GM21423 (cell line): Measurements from ENCODE around the gene CCDC141.
A peak's percentile ranks its signal among the peaks of the same experiment; 100 is the strongest.
"Not testable (repeated sequence)": the region's sequence is repeated elsewhere in the genome, so short reads cannot be mapped to it uniquely, and the experiment has no call there.

Experiments
- ATAC-seq: cut with Tn5 transposase; IDR thresholded peaks from one replicate; pipeline ENCODE4 v1.9.1; 2021; ENCODE audit warnings: mild to moderate bottlenecking, moderate library complexity; ENCODE audit not compliant: unreplicated experiment

CCDC141 gene

GRCh38 chr2:179049546-179050311 is at the start of gene CCDC141:
TSS of gene CCDC141 (minus strand) at chr2:179050137. CDS start at chr2:179049941, 196 bp downstream.
- peak; percentile 59 for ATAC-seq

- ATAC-seq, result no peak
Observed at GRCh38 chr2:179098080-179098689, 48.2 kb upstream of the CCDC141 start.

DNA sequence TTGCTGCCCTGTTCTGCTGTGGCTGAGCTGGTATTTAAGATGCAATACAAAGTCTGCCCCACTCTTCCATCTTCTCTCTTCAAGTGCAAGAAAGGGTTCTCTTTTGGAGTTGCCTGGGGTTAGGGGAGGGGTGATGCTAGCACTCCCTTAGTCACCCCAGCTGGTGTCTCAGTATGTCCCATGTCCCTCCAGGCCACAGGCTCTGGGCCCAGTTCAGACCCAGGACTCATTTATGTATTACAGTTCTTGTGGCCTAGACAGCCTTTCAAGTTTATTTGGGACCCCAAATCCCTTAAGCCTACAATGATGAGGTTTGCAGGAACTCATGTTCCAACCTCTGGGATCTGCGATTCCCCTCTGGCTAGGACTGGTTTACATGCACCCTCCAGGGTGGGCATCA is 47.2 kb upstream of the CCDC141 start:
- ATAC-seq, result no peak

DNA sequence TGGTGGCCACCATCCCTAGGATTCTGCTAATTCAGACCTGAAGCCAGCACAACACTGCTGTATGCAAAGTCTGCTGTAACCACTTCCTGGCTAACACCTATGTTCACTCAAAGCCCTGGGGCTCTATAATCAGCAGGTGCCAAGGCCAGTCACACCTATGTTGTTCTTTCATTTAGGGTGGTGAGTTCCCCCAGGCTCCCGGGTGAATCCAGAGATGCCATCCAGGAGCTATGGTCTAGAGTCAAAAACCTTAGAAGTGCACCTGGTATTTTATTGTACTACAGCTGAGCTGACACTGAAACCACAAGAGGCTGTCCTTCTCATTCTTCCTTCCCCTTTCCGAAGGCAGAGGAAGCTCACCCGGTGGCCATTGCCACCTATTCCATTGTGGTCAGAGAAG is 46.2 kb upstream of the CCDC141 start:
- peak; percentile 98 for ATAC-seq

DNA sequence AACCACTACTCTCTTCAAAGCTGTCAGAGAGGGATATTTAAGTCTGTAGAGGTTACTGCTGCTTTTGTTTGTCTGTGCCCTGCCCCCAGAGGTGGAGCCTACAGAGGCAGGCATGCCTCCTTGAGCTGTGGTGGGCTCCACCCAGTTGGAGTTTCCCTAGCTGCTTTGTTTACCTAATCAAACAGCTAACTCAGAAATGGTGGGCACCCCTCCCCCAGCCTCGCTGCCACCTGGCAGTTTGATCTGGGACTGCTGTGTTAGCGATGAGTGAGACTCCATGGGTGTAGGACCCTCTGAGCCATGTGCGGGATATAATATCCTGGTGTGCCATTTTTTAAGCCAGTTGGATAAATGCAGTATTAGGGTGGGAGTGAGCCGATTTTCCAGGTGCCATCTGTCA is 43.0 kb upstream of the CCDC141 start:
- ATAC-seq, result not testable (repeated sequence)

DNA sequence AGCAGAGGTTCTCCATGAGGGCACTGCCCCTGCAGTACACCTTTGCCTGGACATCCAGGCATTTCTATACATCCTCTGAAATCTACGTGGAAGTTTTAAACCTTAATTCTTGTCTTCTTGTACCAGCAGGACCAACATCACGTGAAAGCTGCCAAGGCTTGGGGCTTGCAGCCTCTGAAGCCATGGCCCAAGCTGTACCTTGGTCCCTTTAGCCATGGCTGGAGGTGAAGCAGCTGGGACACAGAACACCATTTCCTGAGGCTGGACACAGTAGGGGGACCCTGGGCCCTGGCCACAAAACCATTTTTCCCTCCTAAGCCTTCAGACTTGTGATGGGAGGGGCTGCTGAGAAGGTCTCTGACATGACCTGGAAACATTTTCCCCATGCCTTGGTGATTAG is 32.8 kb upstream of the CCDC141 start:
- no peak for ATAC-seq

DNA sequence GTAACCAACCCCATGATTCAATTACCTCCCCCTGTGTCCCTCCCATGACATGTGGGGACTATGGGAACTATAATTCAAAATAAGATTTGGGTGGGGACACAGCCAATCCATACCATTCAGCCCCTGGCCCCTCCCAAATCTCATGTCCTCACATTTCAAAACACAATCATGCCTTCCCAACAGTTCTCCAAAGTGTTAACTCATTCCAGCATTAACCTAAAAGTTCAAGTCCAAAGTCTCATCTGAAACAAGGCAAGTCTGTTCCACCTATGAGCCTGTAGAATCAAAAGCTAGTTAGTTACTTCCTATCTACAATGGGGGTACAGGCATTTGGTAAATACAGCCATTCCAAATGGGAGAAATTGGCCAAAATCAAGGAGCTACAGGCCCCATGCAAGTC is 32.0 kb upstream of the CCDC141 start:
- ATAC-seq, result no peak

DNA sequence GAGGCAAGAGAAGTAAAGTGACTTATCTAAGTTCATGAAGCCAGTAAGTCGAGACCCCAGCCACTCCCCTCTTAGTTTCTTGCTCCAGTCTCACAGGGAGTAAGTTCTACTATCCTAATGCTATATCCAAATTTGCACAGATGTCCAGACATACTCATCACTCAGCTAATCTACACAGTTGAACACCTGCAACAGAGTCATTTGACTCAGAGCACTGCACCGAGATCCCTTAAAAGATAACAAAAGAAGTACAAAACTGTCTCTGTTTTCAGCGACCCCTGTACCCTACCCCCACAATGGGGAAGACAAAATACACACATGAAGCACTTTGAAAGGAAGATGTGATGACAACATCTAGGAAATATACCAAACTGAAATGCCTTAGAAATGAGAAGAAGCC is 22.6 kb upstream of the CCDC141 start:
- no peak for ATAC-seq

- no peak for ATAC-seq
Observed at GRCh38 chr2:179071810-179072355, 21.9 kb upstream of the CCDC141 start.

GRCh38 chr2:179070895-179071294 is 21.0 kb upstream of the CCDC141 start:
- ATAC-seq, result no peak

- ATAC-seq, result no peak
Observed at GRCh38 chr2:179069685-179070084, 19.7 kb upstream of the CCDC141 start.

DNA sequence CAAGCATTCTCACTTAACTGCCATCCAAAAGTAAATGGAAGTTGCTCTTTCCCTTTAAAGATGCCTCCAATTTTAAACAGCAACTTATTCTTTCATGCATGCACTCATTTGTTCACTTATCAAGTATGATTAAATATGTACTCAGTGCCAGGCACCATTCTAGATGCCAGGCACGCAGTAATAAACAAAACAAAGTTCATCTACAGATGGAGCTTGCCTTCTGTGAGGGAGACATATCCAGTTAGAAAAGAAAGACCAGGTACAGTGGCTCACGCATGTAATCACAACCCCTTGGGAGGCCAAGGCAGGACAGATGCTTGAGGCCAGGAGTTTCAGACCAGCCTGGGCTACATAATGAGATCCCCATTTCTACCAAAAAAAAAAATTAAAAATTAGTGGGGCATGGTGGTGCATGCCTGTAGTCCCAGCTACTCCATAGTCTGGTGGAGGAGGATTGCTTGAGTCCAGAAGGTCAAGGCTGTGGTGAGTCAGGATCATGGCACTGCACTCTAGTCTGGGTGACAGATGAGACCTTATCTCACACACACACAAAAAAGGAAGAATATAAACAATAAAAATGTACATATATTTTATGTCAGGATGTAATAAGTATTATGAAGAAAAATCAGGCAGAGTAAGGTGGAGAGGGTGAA is 19.2 kb upstream of the CCDC141 start:
- ATAC-seq, result no peak

- ATAC-seq, result peak; percentile 90
Observed at GRCh38 chr2:179059026-179059700, 9.2 kb upstream of the CCDC141 start.

- no peak for ATAC-seq
Observed at GRCh38 chr2:179057737-179058136, 7.8 kb upstream of the CCDC141 start.

GRCh38 chr2:179053568-179053967 is 3.6 kb upstream of the CCDC141 start:
- not testable (repeated sequence) for ATAC-seq

GRCh38 chr2:179051250-179051649 is 1.3 kb upstream of the CCDC141 start:
- no peak for ATAC-seq

- no peak for ATAC-seq
Observed at GRCh38 chr2:179050755-179051154, 818 bp upstream of the CCDC141 start.

- ATAC-seq, result peak; percentile 34
Observed at GRCh38 chr2:179049203-179049545, 763 bp downstream of the CCDC141 start.

DNA sequence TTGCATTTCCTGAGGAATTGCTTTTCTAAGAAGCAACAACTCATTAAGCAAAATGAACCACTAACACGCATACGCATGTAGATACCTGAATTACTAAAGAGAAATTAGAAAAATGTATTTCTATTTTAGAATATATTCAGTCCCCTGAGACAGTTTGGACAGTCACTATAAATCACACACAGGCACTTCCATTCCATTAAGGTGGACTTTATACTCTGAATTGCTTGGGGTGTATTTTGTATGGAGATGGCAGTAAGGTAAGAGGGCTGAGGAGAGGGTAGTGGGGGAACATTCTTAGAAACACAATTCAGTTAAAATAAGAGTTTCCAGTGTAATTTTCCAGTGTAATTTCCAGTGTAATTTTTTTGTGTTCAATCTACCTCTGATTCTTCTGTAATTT is 1.8 kb downstream of the CCDC141 start:
- ATAC-seq, result no peak

- ATAC-seq, result not testable (repeated sequence)
Observed at GRCh38 chr2:179045602-179046001, 4.3 kb downstream of the CCDC141 start.

- ATAC-seq, result no peak
Observed at GRCh38 chr2:179044500-179044899, 5.4 kb downstream of the CCDC141 start.
